ENCODE measurements around the gene POM121C.
"Not testable (repeated sequence)": the region's sequence is repeated elsewhere in the genome, so short reads cannot be mapped to it uniquely, and the experiment has no call there.

POM121C gene

GRCh38 chr7:75485979-75486643, at the start of gene POM121C:
TSS of gene POM121C (minus strand) at chr7:75486299. CDS start at chr7:75441496, 44,803 bp downstream.
- DNase-seq: not testable (repeated sequence)

DNA sequence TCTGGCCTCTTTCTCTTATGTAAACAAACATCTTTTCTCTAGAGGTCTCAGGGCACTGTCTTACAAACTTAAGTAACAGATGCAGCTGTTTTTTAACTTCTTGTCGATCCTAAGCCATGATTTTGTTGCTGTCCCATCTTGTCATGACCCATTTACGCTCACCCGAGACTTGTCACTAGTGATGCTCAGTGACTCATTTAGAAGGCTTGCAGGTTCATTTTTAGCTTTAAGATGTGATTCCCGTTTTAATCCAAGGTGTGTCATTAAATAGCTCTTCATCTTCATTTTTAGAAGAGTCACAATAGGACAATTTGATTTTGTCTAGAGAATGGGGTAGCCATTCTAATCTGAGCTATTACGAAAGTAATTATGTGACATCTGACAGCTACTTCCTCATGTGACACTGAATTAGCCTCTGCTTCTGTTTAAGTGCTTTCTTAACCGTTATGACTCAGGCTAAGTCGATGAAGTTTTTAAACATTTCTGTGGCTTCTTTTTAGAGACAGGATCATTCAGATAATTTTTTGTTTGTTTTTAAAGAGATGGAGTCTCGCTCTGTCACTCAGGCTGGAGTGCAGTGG, 48.7 kb upstream of the POM121C start:
- DNase-seq: no peak

- no peak for DNase-seq
Observed at GRCh38 chr7:75533926-75534325, 47.8 kb upstream of the POM121C start.

- no peak for DNase-seq
Observed at GRCh38 chr7:75532639-75533038, 46.5 kb upstream of the POM121C start.

DNA sequence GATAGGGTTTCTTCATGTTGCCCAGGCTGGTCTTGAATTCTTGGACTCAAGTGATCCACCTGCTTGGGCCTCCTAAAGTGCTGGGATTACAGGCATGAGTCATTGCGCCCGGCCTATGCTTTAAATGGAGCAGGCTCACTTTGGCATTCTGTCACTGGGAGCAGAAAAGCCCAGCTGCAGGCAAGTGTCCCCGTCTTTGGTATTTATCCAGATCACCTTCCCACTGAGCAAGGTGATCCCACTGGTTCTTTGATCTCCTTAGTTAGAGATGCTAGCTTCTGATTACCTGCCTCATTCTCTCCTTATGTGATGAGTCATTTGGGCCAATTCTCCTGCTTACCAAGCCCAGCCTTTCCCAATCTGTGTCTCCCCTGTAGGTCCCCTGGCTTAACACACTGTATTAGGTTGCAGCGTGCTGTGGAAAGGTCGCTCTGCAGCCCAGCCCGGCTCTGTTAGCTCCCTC, 45.3 kb upstream of the POM121C start:
- no peak for DNase-seq

GRCh38 chr7:75527224-75527722, 41.2 kb upstream of the POM121C start:
- DNase-seq: not testable (repeated sequence)

DNA sequence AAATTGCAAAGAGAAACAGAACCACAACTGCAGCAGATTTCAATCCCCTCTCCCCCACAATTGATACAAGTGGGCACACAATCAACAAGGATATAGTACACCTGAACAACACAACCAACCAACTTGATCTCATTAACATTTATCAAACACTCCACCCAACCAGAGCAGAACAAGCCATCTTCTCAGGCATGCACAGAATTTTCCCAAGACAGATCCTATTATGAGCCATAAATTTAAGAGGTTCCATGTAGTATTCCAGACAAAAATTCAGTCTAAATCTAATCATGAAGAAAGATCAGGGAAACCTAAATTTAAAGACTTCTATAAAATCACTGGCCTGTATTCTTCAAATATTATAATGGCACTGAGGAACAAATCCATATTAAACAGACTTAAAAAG, 35.6 kb upstream of the POM121C start:
- not testable (repeated sequence) for DNase-seq

DNA sequence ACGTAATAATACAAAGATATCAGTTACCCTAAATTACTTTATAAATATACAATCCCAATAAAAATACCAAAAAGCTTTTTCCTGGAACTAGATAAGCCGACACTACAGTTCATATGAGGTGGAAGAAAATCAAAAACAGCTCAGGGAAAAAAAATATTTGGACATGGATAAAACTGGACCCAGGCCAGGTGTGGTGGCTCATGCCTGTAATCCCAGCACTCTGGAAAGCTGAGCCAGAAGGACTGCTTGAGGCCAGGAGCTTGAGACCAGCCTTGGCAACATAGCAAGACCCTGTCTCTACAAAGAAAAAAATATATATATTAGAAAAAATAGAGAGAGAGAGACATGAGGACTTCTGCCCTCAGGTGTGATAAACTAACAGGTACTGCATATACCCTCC, 32.7 kb upstream of the POM121C start:
- DNase-seq: not testable (repeated sequence)

DNA sequence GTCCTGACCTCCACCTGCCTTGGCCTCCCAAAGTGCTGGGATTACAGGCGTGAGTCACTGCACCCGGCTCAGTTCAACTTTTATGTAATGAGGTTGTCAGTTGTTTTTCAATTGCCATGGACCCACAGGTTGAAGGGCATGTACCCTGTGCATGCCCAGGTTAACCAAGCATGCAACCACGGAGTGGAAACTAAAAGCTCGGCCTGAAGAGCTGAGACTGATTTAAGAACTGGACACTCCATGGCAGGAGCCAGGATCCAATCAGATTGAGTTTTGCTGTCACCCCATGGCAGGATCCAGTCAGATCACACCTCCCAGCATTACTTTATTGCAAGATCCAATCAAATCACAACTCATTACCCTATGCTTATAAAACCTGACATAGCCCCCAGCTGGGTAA, 22.9 kb upstream of the POM121C start:
- DNase-seq: not testable (repeated sequence)

DNA sequence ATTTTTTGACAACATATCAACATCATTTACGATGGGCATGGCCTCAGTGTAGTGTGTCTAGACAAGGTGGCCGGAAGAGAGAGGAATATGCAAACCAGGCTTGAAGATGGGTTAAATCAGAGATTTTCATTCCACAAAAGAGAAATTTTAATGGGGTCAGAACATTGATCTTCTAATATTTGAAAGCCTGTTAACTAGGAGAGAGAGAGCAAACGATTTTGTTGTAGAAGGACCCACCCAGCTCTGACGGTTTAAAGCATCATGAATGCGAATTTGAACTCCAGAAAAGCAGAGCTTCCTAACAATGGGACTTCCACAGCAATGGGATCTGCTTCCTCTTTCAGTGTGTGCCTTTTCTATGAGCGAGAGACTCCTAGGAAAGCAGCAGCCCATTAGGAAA, 5.9 kb upstream of the POM121C start, which contains the start of gene SPDYE5:
Gene SPDYE5, plus strand, starts transcription at position 301 of the 400 bp plus-strand sequence. CDS start 1,728 bp downstream, outside the sequence.
- not testable (repeated sequence) for DNase-seq

- DNase-seq: not testable (repeated sequence)
Observed at GRCh38 chr7:75485355-75485978, 632 bp downstream of the POM121C start.

DNA sequence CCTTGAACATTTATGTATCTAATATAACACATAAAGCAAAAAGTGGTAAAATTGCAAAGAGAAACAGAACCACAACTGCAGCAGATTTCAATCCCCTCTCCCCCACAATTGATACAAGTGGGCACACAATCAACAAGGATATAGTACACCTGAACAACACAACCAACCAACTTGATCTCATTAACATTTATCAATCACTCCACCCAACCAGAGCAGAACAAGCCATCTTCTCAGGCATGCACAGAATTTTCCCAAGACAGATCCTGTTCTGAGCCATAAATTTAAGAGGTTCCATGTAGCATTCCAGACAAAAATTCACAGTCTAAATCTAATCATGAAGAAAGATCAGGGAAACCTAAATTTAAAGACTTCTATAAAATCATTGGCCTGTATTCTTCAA, 5.8 kb downstream of the POM121C start:
- not testable (repeated sequence) for DNase-seq

GRCh38 chr7:75477457-75477856, 8.6 kb downstream of the POM121C start:
- not testable (repeated sequence) for DNase-seq

- DNase-seq: not testable (repeated sequence)
Observed at GRCh38 chr7:75470166-75470565, 15.9 kb downstream of the POM121C start.

DNA sequence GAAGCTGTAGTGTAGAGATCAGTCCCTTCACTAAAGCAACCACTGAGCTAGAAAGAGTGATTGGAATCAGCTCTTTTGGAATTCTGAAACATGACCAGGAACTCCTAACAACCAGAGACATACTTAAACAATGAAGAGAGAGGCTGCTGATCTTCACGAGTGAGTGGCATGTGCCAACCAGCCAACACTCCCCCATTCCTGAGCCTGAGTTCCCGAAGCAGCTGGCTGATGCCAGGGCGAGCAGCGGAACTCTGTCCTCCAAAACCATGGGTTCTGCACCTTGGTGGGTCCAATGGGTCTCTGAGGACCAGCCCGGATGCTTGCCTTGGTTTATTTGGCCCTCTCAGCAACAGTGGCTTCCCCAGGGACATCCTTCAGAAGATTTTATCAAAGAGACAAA, 25.6 kb downstream of the POM121C start:
- not testable (repeated sequence) for DNase-seq

DNA sequence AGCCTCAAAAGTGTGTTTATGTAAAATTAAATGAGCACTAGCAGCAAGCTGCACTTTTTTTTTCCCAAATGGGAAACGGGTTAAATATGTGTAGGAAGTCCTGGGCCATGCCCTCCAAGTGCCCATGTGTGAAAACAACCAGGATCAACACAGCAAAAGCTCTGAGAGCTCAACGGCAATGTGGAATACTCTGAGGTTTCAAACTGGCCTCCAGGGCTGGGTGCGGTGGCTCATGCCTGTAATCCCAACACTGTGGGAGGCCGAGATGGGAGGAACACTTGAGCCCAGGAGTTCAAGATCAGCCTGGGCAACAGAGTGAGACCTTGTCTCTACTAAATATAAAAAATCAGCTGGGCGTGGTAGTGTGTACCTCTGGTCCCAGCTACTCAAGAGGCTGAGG, 28.1 kb downstream of the POM121C start:
- not testable (repeated sequence) for DNase-seq

GRCh38 chr7:75456403-75456802, 29.7 kb downstream of the POM121C start:
- DNase-seq: not testable (repeated sequence)

GRCh38 chr7:75452494-75452955, 33.6 kb downstream of the POM121C start:
- not testable (repeated sequence) for DNase-seq

GRCh38 chr7:75449946-75450345, 36.2 kb downstream of the POM121C start:
- DNase-seq: not testable (repeated sequence)

- not testable (repeated sequence) for DNase-seq
Observed at GRCh38 chr7:75442465-75443111, 43.5 kb downstream of the POM121C start.

DNA sequence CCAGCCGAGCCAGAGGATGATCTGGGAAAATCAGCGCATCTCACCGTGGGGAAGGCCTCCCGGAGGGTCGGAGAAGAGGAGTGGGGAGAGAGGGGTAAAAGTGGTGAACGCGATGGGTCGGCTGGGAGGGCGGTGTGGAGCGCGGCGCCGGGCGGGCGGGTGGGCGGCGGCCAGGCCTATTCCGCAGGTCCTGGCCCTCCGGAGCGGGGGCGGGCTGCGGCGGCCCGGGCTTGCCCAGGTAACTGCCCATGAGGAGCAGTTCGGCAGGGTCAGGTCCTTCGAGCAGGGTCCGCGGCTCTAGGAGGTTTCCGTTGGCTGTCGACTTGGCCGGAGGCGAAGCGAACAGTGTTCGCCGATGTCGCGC, 44.0 kb downstream of the POM121C start:
- not testable (repeated sequence) for DNase-seq

- not testable (repeated sequence) for DNase-seq
Observed at GRCh38 chr7:75439000-75439399, 47.1 kb downstream of the POM121C start.

DNA sequence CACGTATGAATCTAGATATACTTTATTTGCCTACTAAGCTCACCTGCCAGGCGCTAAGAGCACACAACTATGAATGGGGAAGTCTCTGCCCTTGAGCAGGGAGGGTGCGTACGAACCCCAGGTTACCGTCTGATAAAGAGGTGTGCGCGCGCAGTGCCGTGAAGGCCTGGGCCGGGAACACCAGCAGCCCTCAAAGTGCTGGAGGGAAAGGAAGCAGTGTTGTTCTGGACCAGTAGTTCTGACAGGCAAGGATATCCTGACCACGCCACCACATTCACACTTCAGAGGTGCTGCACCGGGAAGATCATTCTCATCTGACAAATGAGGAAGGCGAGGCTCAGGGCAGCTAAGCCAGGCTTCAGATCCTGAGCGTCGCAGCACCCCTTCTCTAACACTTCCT, 62.6 kb downstream of the POM121C start:
- not testable (repeated sequence) for DNase-seq
